K562 (cell line): ENCODE measurements around the gene SUMF1. TPM values are rescaled to one million over a fixed set of nuclear protein-coding genes. Genes with fewer than 3 reads are reported as not detected.

ENCODE experiments used
- ARID4B ChIP-seq: sonication (generic); formaldehyde crosslinking; IDR thresholded peaks from 2 replicates; pipeline ENCODE4 v1.8.0; 2022; ENCODE audit warnings: mild to moderate bottlenecking, missing genetic modification reagents
- ATF6 ChIP-seq: sonication (generic); formaldehyde crosslinking; IDR thresholded peaks from 2 replicates; pipeline ENCODE4 v1.4.0; 2020; ENCODE audit warnings: mild to moderate bottlenecking, missing genetic modification reagents
- DEAF1 ChIP-seq: fragments of 450-650 bp; formaldehyde crosslinking; IDR thresholded peaks from 2 replicates; pipeline ENCODE4 v1.4.0; 2020; ENCODE audit warnings: mild to moderate bottlenecking, moderate library complexity
- GATAD2A ChIP-seq: fragments of 450-650 bp; IDR thresholded peaks from 2 replicates; pipeline ENCODE4 v1.6.1; 2017
- NFATC3 ChIP-seq: fragments of 450-650 bp; IDR thresholded peaks from 2 replicates; pipeline ENCODE4 v1.6.1; 2017; ENCODE audit warnings: mild to moderate bottlenecking
- PHB ChIP-seq: fragments of 250-450 bp; sonication (Bioruptor Pico); IDR thresholded peaks from 2 replicates; pipeline ENCODE4 v1.5.0; 2021
- RBFOX2 ChIP-seq: fragments of 200-400 bp; formaldehyde crosslinking; IDR thresholded peaks from 2 replicates; pipeline ENCODE4 v1.6.1; 2017; ENCODE audit warnings: low read depth, mild to moderate bottlenecking, low read length, moderate library complexity
- TCFL5 ChIP-seq: fragments of 250-450 bp; sonication (Bioruptor Pico); conservative IDR thresholded peaks from 2 replicates; pipeline ENCODE4 v1.6.1; 2021; ENCODE audit warnings: mild to moderate bottlenecking, moderate library complexity, matching md5 sums
- TFAP4 ChIP-seq: sonication (generic); formaldehyde crosslinking; IDR thresholded peaks from 2 replicates; pipeline ENCODE4 v1.8.0; 2022; ENCODE audit warnings: missing genetic modification reagents, mild to moderate bottlenecking, moderate library complexity, borderline replicate concordance
- U2AF2 ChIP-seq: fragments of 200-400 bp; formaldehyde crosslinking; optimal IDR thresholded peaks from 2 replicates; pipeline ENCODE3; 2017; ENCODE audit warnings: low read depth, mild to moderate bottlenecking, low read length
- ZNF197 ChIP-seq: fragments of 200-800 bp; sonication (Bioruptor generic); IDR thresholded peaks from 2 replicates; pipeline ENCODE4 v1.6.1; 2016; ENCODE audit warnings: low read depth, missing genetic modification characterization, missing compliant biosample characterization
- ZNF239 ChIP-seq: fragments of 250-450 bp; sonication (Bioruptor Pico); IDR thresholded peaks from 2 replicates; pipeline ENCODE4 v1.4.0; 2020; ENCODE audit warnings: mild to moderate bottlenecking
- polyA plus RNA-seq, 8 experiments: library from polyadenylated mRNA; depleted of rRNA in 4 of 8; stranded (reverse) in 5 of 8; unstranded in 3 of 8; fragments of >200 nt; fragmentation: Nextera tagmentation in 2 of 8; fragmentation: Illumina TruSeq in 1 of 8; extraction: Ambion mirVana in 2 of 8; extraction: Trizol in 1 of 8; gene quantifications; 2 replicates each; pipeline versions ENCODE4 v1.2.1 to v1.2.3, GENCODE V29; 2011 to 2014; ENCODE audit warnings: inconsistent platforms in 1 of 8, missing spikeins in 1 of 8
- total RNA-seq, 7 experiments: library from RNA; depleted of rRNA in 6 of 7; stranded (reverse); fragments of >200 nt in 6 of 7; fragmentation: Illumina TruSeq in 2 of 7; extraction: Trizol in 2 of 7; gene quantifications; 2 replicates each; pipeline versions ENCODE4 v1.2.1 to v1.2.3, GENCODE V29; 2011 to 2021; ENCODE audit warnings: low replicate concordance in 1 of 7
- TF ChIP-seq, protein P1 (sequence below): fragments of 250-450 bp; sonication (Bioruptor Pico); IDR thresholded peaks from 2 replicates; pipeline ENCODE4 v1.5.0; 2021; ENCODE audit warnings: mild to moderate bottlenecking, moderate library complexity
- TF ChIP-seq, protein P2 (sequence below): fragments of 250-450 bp; sonication (Bioruptor Pico); IDR thresholded peaks from 2 replicates; pipeline ENCODE4 v1.8.0; 2022; ENCODE audit warnings: moderate library complexity, mild to moderate bottlenecking, inconsistent platforms

SUMF1 gene
- total and polyA plus RNA-seq, 9 of the 15 experiments (the other 6 are each of a cell fraction or from before 2014, with no cell fraction given), result 1.3 to 7.4 (median 4.2) TPM

DNA sequence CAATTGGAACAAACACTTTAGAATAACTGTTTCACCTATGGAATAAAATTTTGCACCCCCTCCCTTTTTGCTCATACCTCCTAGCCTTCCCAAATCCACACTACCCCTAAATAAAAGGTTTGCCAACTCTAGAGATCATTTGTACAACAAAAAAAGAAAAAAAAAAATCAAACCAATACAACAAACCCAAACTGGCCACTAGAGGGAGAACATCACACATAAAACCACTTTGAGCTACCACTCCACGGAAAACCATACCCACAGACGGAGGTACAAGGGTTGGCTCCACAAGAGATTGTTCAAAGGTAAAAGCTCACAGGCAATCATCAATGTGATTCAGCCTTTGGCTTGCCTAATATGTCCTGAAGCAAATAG is 116.3 kb downstream of the SUMF1 start (continued):
- TF ChIP-seq ARID4B (no peak), ZNF197 (CRISPR knock-in tag) (no peak), ZNF239 (no peak), GATAD2A (peak; percentile 57; the same call in 1 of the 2 replicates), DEAF1 (CRISPR knock-in tag) (peak; percentile 79), PHB (CRISPR knock-in tag) (no peak), NFATC3 (peak; percentile 66), TCFL5 (CRISPR knock-in tag) (no peak), RBFOX2 (peak; percentile 40; the same call in 1 of the 2 replicates), ATF6 (CRISPR knock-in tag) (no peak), TFAP4 (CRISPR knock-in tag) (no peak), U2AF2 (no peak)
- TF ChIP-seq, protein P1, sequence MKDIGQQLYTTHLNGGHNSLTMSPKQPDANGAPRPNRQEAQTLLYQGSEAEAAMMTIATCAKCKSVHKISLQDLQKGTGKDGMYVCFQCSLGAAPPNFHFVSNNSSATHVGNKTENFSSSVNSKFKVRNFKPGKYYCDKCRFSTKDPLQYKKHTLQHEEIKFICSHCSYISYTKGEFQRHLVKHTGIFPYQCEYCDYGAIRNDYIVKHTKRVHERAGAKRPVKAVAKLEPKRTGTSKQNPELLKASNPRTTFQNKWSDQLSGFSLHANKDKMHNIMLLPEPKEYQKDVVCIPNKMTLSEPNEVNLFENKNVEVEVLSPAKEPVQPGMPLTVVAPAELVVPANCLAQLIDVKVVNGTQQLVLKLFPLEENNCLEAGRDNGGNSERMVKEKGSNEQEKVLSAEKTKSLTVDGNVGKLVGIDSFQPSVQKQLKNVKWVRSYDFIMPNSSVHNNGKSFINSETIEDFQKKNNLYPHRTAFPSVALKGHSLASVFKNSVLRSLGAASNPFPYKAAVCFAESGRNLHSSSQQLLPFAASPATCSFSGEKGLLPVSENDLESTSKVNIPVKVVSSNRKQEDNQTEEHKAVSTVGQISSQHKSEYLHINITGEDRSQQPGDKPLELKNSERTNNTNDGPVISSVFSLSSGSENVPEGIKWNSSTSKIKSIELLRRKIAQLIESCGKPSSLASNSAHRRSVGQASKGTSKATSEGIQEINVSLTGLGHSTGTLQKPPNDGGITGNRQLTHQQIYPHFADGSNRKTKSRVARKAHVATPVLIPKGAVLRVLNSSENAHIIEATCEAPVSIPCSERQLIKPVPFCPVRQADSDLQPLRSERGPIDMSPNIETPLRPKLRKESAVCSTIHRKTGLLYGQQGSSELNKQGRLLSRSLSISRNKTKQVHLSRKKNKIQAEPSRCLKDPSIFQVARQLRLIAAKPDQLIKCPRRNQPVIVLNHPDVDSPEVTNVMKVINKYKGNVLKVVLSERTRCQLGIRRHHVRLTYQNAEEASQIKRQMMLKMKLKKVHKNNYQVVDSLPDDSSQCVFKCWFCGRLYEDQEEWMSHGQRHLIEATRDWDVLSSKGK (CRISPR knock-in tag), result no peak
- TF ChIP-seq, protein P2, sequence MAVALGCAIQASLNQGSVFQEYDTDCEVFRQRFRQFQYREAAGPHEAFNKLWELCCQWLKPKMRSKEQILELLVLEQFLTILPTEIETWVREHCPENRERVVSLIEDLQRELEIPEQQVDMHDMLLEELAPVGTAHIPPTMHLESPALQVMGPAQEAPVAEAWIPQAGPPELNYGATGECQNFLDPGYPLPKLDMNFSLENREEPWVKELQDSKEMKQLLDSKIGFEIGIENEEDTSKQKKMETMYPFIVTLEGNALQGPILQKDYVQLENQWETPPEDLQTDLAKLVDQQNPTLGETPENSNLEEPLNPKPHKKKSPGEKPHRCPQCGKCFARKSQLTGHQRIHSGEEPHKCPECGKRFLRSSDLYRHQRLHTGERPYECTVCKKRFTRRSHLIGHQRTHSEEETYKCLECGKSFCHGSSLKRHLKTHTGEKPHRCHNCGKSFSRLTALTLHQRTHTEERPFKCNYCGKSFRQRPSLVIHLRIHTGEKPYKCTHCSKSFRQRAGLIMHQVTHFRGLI (CRISPR knock-in tag), result no peak
